Nephron progenitor cell (in vitro differentiated cells): ENCODE data around the gene CASD1.

Experiments used
- DNase-seq: peaks from one replicate; pipeline ENCODE4 v3.0.0; 2021
- H3K27ac Mint-ChIP-seq: 2 replicates; pipeline ENCODE4 v1.8.0; 2021; ENCODE audit warnings: mild to moderate bottlenecking, moderate library complexity, mixed read lengths
- H3K27me3 Mint-ChIP-seq: 2 replicates; pipeline ENCODE4 v1.8.0; 2021; ENCODE audit warnings: mild to moderate bottlenecking, low read depth, mixed read lengths; ENCODE audit not compliant: poor library complexity
- H3K36me3 Mint-ChIP-seq: 2 replicates; pipeline ENCODE4 v1.8.0; 2021; ENCODE audit warnings: low read depth, mixed read lengths
- H3K4me1 Mint-ChIP-seq: 2 replicates; pipeline ENCODE4 v1.8.0; 2021; ENCODE audit warnings: mixed read lengths
- H3K4me3 Mint-ChIP-seq: 2 replicates; pipeline ENCODE4 v1.8.0; 2021; ENCODE audit warnings: mild to moderate bottlenecking, moderate library complexity, mixed read lengths
- H3K9me3 Mint-ChIP-seq: 2 replicates; pipeline ENCODE4 v1.8.0; 2021; ENCODE audit warnings: mild to moderate bottlenecking, moderate library complexity, mixed read lengths
- CTCF ChIP-seq: fragments of 200-600 bp; sonication (generic); IDR thresholded peaks from 2 replicates; pipeline ENCODE4 v1.5.0; 2021; ENCODE audit warnings: antibody characterized with exemption

The CASD1 gene

DNA sequence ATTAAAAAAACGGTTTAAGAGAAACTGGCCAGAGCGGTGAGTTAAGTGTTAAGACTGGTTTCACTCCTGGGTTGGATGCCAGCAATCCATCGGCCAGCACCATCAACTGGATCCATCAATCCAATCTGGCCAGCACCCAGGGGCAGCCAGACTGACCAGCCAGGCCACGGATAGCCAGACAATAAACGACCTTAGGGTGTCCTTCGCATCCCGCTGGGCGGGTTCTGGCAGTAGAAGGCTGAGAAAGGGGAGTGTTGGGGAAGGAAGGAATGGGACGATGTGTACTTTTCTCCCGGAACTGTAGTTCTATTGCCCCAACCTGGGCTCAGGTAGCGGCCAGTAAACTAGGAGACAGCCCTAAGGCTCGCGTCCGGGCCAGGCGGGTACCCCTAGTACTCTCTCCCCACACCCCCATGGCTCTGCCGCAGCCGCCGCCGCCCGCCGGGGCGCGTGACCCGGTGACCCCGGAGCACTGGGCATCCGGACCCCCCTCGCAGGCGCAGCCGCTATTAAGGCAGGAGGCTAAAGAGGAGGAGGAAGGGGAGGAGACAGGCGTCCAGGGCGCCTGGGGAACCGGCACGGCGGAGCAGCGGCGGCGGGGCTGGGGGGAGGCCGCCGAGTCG lies at the start of gene CASD1:
CASD1 (plus strand) TSS at position 546 of the 623 bp plus-strand sequence. CDS start 276 bp downstream, outside the sequence.
- Mint-ChIP-seq H3K9me3 (no peaks in the 10 kb centered on the region), H3K4me3 (peak within 1 kb of the TSS; percentile 96), H3K4me1 (peaks cover 48% of the 10 kb centered on the region), H3K27me3 (peaks cover under 1% of the 10 kb centered on the region), H3K36me3 (no peaks in the 10 kb centered on the region), H3K27ac (peak within 1 kb of the TSS; percentile 97)
- DNase-seq = no peak
- no peak for TF ChIP-seq CTCF

DNA sequence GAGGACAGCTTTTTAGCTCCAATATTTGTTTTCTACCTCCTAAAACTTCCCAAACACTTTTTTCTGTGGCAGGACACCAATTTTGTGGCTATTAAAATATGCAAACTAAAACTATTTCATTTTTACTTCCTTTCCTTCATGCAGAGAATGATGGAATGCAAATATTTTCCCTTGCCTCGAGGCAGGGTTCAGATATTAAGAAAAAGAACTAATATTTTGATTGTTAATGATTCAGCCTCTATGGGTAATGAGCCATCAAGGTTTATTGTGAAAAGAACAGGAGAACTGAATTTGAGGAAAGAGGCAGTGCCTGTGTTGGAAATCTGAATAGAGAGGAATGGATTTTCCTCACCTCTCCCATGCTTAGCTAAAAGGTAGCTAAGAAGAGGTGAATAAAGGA lies 43.1 kb upstream of the CASD1 start:
- no peaks in the 10 kb centered on the region for H3K4me1 Mint-ChIP-seq
- H3K4me3 Mint-ChIP-seq = no peak overlapping the region
- H3K27ac Mint-ChIP-seq = no peak overlapping the region
- TF ChIP-seq CTCF = no peak
- H3K36me3 Mint-ChIP-seq = no peaks in the 10 kb centered on the region
- peaks cover 8% of the 10 kb centered on the region for H3K27me3 Mint-ChIP-seq
- DNase-seq = no peak
- peaks cover 6% of the 10 kb centered on the region for H3K9me3 Mint-ChIP-seq

DNA sequence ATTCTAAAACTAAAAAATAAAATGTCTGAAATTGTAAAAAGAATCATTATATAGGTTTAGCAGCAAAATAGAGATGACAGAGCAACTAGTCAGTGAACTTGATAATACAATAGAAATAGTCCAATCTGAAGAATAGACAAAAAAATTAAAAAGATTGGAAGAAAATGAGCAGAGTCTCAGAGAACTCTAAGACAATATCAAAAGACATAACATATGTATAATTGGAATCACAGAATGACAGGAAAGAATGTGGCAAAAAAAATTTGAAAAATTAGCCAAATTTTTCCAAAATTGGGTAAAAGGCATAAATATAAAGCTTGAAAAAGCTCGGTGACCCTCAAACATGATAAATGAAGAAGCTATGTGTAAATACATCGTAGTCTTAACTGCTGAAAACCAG lies 38.0 kb upstream of the CASD1 start:
- Mint-ChIP-seq H3K27ac (no peak overlapping the region), H3K9me3 (peaks cover 9% of the 10 kb centered on the region), H3K4me1 (no peaks in the 10 kb centered on the region), H3K36me3 (no peaks in the 10 kb centered on the region), H3K27me3 (peaks cover 5% of the 10 kb centered on the region), H3K4me3 (no peak overlapping the region)
- no peak for DNase-seq
- TF ChIP-seq CTCF = no peak

DNA sequence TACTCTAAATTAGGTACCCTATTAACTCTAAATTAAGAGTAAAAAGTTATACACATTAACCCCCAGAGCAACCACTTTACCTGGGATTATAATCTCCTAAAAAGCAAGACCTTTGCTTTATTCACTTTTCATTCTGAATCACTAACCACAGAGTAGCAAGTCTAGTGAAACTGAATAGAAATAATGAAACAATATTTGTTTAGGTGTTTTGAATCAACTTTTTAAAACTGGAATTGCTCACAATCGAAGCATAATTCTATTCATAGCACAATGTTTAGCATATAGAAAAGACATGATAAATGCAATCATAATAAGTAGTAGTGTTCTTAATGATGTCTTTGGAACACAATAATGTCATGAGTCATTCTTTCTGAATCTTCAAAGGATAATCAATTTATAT lies 37.0 kb upstream of the CASD1 start:
- Mint-ChIP-seq H3K27ac (no peak overlapping the region), H3K4me3 (no peak overlapping the region), H3K27me3 (no peaks in the 10 kb centered on the region), H3K4me1 (no peaks in the 10 kb centered on the region), H3K9me3 (peaks cover 9% of the 10 kb centered on the region), H3K36me3 (no peaks in the 10 kb centered on the region)
- DNase-seq = no peak
- no peak for TF ChIP-seq CTCF

DNA sequence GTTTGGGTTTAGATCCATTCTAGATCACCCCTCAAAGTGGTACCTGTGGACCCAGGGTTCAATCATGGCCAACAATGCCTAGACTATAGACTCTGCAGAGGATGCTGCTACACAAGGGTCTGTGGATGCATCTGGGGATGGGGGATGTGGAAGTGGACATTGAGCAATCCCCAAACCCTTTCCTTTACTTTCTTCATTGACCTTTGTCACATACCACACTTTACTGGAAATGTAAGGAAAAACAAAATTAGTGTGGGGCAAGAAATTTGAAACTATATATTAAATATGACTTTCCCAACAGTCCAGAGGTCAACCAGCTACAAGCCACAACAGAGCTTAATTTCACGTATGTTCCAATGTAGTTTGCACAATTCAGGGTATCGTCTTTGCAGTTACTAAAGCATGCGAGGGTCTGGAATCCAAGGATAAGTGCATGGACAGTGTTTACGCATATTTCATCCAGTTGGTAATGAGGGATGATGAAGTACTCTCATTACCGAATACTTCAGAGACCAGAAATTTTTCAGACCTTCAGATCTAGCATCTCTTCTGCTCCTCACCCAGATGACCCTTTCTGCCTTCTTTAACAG lies 33.3 kb upstream of the CASD1 start:
- Mint-ChIP-seq H3K36me3 (no peaks in the 10 kb centered on the region), H3K27me3 (peaks cover 3% of the 10 kb centered on the region), H3K4me1 (no peaks in the 10 kb centered on the region), H3K9me3 (peaks cover 4% of the 10 kb centered on the region), H3K27ac (no peak overlapping the region), H3K4me3 (no peak overlapping the region)
- no peak for TF ChIP-seq CTCF
- no peak for DNase-seq

- Mint-ChIP-seq H3K27me3 (peaks cover 6% of the 10 kb centered on the region), H3K9me3 (no peaks in the 10 kb centered on the region)
Observed at GRCh38 chr7:94477878-94478277, 31.7 kb upstream of the CASD1 start.

More at GRCh38 chr7:94477878-94478277, 31.7 kb upstream of the CASD1 start:
- no peak for TF ChIP-seq CTCF
- Mint-ChIP-seq H3K4me3 (no peak overlapping the region), H3K4me1 (no peaks in the 10 kb centered on the region), H3K27ac (no peak overlapping the region), H3K36me3 (no peaks in the 10 kb centered on the region)
- DNase-seq = no peak
